ENCODE data around the gene TSPAN18.

The TSPAN18 gene

DNA sequence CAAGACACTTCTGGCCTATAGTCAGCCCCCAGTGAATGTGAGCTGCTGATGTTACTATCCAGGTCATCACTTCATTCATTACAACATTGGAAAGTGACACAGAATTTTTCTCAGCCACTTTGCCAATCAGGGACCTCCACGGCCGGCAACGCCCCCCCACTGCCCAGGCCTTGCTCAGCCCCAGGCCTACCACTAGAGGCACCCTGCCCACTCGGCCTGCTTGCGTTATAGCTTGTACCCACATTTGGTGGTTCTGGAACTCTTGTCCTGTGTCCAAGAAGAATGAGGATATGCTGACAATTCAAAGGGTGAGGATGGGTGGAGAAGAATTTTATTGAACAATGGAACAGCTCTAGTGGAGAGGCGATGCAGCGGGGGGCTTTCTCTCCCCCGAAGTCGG, 96.2 kb downstream of the TSPAN18 start:
- no peak for DNase-seq (ENCODE audit: low read depth)

GRCh38 chr11:44823868-44824267, 97.1 kb downstream of the TSPAN18 start:
- DNase-seq (ENCODE audit: low read depth) = no peak

GRCh38 chr11:44824300-44824704, 97.5 kb downstream of the TSPAN18 start:
- no peak for DNase-seq (ENCODE audit: low read depth)

DNA sequence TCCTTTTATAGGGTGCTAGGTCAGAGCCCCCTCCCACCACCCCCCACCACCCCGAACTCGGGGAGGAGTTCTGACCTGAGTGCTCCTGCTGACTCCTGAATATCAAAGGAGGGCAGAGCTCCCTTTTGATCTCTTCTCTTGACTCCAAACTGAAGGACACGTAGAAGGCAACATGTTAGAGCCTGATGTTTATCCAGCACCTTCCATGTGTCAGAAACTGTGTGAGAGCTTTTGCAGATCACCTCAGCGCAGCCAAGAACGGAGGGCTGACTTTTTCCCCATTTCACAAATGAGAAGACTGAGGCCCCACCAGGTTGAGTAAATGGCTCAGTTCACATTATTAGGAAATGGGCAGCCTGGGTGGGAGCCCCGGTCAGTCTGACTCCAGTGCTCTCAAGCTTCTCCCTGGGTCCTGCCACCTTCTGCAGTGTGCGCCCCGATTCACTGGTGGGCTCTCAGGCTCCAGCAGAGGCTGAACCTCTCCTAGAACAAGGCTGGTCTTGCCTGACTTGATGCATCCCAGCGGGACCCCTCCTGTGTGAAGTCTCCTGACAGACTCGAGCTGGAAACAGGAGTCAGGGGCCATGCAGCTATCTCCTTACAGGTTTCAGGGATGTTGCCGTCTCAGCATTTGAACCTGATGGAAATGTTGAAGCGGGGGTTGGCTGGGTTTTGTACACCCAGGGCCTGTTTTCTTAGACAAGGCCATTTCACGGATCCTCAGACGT, 98.5 kb downstream of the TSPAN18 start:
- DNase-seq (ENCODE audit: low read depth) = no peak

DNA sequence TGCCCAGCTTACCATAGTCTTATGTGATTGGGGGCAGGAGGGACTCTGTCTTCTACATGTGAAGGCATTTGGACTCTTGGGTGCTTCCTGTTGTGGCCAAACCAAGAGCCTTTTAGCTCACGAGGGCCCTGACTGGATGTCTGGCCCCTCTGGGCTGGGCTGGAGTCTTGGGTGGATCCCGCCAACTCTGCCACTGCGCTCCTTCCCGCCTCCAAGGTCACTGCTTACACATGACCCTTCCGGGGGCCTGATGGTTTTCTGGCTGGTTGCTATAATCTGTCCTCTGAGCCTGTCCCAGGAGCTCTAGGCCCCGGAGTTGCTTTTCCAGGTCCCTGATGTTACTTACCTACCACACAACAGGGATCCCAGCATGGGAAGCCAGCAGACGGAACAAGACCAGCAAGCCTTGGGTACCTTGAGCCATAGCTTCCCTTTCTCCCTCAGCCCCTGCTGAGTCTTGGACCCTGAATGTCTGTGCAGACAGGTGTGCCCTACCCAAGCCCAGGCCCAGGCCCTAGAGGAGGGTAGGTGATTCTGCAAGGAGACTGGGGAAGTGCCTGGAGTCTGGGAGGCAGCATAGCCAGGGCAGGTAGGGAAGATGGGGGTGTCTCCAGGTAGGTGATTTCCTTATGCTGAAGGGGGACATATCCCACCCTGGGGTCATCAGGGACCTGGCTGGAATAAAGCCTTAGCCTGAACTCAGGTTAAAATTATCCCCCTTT, 100.3 kb downstream of the TSPAN18 start:
- no peak for DNase-seq (ENCODE audit: low read depth)

GRCh38 chr11:44828296-44828695, 101.5 kb downstream of the TSPAN18 start:
- no peak for DNase-seq (ENCODE audit: low read depth)

- DNase-seq (ENCODE audit: low read depth) = no peak
Measured at GRCh38 chr11:44829838-44830237, 103.1 kb downstream of the TSPAN18 start.

GRCh38 chr11:44831605-44832394, 105.0 kb downstream of the TSPAN18 start:
- DNase-seq (ENCODE audit: low read depth) = no peak

- DNase-seq (ENCODE audit: low read depth) = no peak
Measured at GRCh38 chr11:44832452-44832851, 105.7 kb downstream of the TSPAN18 start.

- no peak for DNase-seq (ENCODE audit: low read depth)
Measured at GRCh38 chr11:44833221-44833876, 106.6 kb downstream of the TSPAN18 start.

GRCh38 chr11:44833877-44834452, 107.2 kb downstream of the TSPAN18 start:
- DNase-seq (ENCODE audit: low read depth) = no peak

- no peak for DNase-seq (ENCODE audit: low read depth)
Measured at GRCh38 chr11:44834846-44835245, 108.1 kb downstream of the TSPAN18 start.

GRCh38 chr11:44835296-44835695, 108.5 kb downstream of the TSPAN18 start:
- no peak for DNase-seq (ENCODE audit: low read depth)

GRCh38 chr11:44835938-44836337, 109.2 kb downstream of the TSPAN18 start:
- no peak for DNase-seq (ENCODE audit: low read depth)

DNA sequence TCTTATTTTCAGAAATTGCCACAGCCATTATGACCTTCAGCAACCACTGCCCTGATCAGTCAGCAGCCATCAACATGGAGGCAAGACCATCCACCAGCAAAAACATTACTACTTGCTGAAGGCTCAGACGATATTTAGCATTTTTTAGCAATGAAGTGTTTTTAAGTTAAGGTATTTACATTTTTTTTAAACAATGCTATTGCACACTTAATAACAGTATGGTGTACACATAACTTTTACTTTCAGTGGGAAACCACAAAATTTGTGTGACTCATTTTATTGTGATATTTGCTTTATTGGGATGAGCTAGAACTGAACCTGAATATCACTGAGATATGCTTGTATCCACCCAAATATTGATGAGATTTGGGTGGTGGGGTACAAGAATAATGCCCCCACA, 110.9 kb downstream of the TSPAN18 start:
- no peak for DNase-seq (ENCODE audit: low read depth)

- no peak for DNase-seq (ENCODE audit: low read depth)
Measured at GRCh38 chr11:44839458-44840084, 112.8 kb downstream of the TSPAN18 start.

GRCh38 chr11:44840085-44840478, 113.3 kb downstream of the TSPAN18 start:
- no peak for DNase-seq (ENCODE audit: low read depth)

DNA sequence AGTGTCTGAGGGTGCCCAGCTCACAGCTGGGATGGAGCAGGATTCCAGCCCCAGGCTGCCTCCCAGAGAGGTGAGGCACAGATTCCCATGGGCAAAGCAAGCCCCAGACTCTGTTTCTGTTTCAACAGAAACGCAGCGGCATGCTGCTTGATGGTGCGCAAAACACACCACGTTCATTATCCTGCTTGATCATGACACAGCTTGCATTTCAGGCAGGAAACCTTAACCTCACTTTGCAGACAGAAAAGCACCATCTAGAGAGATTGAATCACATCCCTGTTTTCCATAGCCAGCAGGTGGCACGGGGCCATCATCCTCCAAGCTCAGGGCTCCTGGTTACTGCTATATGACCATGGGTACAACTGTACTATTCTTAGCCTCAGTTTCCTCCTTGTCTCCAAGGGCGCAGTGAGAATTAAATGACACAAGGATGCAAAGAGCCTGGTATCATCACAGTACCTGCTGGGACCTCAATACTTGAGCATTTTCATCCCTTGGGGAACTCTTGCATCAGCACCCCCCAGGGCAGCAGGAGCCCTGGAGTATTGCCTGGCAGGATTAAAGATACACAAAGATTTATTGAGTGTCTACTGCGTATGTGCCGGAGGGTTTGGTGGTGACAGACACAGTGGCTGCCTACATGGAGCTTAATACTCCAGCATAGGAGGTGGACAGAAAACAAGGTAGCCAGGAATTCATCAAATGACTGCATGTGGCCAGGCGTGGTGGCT, 113.9 kb downstream of the TSPAN18 start:
- no peak for DNase-seq (ENCODE audit: low read depth)

GRCh38 chr11:44842220-44842619, 115.5 kb downstream of the TSPAN18 start:
- no peak for DNase-seq (ENCODE audit: low read depth)

DNA sequence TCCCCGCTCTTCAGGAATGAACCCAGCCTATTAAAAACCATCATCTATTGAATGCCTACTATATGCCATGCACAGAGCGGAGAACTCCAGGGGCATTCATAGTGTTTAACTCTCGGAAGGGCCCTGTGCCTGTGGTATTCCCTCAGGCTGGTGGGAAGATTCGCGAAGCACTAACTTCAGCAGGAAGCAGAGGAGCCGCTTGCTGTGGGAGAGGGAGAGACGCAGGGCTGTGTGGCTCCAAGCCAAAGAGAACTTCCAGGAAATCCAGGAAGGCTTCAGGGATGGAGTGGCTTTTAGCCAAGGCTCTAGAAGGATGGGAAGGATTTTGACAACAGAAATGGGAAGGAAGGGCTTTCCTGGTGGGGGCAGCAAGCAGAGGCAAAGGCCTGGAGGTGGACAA, 120.1 kb downstream of the TSPAN18 start:
- DNase-seq (ENCODE audit: low read depth) = no peak

DNA sequence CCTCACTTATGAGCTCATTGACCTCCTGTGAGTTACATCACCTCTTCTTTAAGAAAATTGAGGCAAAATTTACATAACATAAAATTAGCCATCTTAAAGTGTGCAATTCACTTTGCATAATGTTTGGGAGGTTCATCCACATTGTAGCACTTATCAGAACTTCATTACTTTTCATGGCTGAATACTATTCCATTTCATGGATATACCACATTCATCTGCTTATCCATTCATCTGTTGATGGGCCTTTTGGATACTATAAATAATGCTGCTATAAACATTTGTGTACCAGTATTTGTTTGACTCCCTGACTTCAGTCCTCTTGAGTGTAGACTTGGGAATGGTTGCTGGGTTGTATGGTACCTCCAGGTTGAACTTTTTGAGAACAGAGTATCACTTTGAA, 120.6 kb downstream of the TSPAN18 start:
- no peak for DNase-seq (ENCODE audit: low read depth)

All from activated gamma-delta T cell treated with anti-CD3 and anti-CD28 coated beads, Interleukin-2, amount 50 U/mL, for 16 hours (primary cell).